IPS-18c (cell line): ENCODE measurements around the gene ZNF320.
"Not testable (repeated sequence)": the region's sequence is repeated elsewhere in the genome, so short reads cannot be mapped to it uniquely, and the experiment has no call there.

Experiments used
- H3K4me3 ChIP-seq: 2 replicates; pipeline ENCODE4 v1.7.0; 2013; ENCODE audit warnings: low read depth, mild to moderate bottlenecking, low read length, moderate library complexity; ENCODE audit not compliant: insufficient read depth
- H3K9me3 ChIP-seq: one replicate; pipeline ENCODE4 v1.6.1; 2013; ENCODE audit warnings: mild to moderate bottlenecking, low read length, moderate library complexity; ENCODE audit not compliant: control insufficient read depth, insufficient read depth

ZNF320 gene

GRCh38 chr19:52857378-52858191 is 39.9 kb downstream of the ZNF320 start, which contains the start of gene ZNF468:
ZNF468 (minus strand) TSS chr19:52857619; CDS start chr19:52854272, 3,347 bp downstream.
- H3K9me3 ChIP-seq, result not testable (repeated sequence)
- peak within 1 kb of the TSS; percentile 79 for H3K4me3 ChIP-seq

GRCh38 chr19:52856540-52857377 is 40.7 kb downstream of the ZNF320 start:
- H3K4me3 ChIP-seq, result peak overlapping the region; percentile 79
- not testable (repeated sequence) for H3K9me3 ChIP-seq
